IPS DF 4.7 (cell line): ENCODE measurements around the gene DCST2.

ENCODE experiments used
- DNase-seq: peaks from one replicate; pipeline ENCODE4 v3.0.0-alpha.2; 2013; ENCODE audit warnings: low spot score; ENCODE audit errors: extremely low read depth

Gene DCST2

DNA sequence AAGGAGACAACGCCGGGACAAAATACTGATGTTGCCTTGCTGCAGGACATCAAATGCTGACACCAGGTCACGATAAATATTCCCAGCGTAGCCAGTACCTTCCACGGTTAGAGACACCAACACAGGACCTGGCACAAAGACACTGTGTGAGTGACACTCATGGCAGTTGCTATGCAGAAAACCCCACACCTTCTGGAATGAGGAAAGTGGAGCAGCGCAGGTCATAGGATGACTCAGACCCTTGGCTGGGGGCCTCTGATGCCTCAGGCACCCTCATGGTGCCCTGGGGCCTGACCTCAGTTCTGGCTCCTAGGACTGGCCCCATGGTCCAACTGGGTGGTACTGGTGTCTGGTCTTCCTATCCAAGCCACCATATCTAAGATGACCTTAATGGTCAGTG is 7.0 kb downstream of the DCST2 start:
- no peak for DNase-seq

DNA sequence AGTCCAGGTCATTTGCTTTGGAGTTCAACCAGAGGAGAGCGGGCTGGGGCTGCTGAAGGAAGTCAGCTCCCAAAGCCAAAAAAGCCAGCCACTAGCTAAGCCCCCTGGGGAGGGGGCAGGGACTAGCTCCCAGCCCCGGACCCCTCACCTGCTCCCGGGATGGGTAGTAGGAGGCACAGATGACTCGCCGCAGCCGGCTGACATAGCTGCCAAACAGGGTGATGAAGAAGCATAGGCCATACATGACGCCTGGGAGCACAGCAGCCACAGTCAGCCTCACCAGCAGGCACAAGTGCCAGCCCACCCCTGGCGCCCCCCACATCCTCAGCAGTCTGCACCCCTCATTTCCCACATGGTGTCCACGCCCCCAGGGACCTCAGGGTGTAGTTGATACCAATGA is 7.4 kb downstream of the DCST2 start:
- no peak for DNase-seq

DNA sequence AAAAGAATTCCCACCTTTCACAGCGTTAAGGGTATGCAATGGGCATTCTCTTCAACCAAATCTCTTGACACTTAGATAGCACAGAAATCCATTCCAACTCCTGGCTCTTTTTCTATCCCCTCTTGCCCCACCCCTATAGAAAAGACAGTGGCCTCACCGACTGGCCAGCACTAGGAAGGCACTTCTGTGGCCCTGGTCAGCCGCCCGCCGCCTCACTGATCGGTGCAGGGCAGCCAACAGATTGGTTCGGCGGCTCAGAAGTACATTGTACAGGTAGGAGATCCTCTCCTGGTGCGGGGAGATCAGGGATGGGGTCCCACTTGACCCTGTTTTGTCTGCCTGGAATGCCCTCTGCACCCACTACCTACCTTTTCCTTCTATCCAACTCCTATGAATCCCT is 9.3 kb downstream of the DCST2 start:
- no peak for DNase-seq

DNA sequence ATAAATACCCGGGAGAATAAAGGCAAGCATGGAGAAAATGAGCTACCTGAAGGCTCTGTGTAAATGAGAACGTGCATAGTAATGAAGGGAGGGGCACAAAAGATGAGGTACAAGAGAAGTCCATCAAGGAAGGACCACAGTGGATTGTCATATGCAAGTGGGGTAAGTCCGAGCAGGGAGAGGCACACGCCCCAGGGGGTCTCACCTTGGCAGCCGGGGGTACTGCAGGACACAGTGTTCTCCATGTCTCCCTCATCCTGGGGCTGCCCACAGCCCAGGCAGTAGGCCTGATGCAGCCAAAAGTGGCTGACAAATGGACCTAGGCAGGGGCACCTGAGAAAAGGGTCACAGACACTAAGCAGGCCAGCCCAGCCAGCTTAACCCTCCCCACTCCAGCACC is 10.0 kb downstream of the DCST2 start:
- no peak for DNase-seq

DNA sequence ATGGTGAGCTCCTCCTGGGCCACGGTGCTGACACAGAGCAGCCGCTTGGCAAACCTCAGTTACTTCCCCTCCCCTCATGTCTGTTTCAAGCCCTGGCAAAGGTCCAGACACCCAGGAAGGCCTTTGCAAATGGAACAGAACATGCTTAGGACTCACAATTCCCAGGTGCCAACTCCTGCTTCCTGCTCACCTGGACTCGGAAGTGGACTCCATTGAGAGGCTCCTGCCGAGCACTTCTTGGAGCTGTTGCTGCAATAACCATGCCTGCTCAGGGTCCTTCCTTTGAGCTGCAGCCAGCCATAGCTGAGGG is 10.7 kb downstream of the DCST2 start:
- no peak for DNase-seq

DNA sequence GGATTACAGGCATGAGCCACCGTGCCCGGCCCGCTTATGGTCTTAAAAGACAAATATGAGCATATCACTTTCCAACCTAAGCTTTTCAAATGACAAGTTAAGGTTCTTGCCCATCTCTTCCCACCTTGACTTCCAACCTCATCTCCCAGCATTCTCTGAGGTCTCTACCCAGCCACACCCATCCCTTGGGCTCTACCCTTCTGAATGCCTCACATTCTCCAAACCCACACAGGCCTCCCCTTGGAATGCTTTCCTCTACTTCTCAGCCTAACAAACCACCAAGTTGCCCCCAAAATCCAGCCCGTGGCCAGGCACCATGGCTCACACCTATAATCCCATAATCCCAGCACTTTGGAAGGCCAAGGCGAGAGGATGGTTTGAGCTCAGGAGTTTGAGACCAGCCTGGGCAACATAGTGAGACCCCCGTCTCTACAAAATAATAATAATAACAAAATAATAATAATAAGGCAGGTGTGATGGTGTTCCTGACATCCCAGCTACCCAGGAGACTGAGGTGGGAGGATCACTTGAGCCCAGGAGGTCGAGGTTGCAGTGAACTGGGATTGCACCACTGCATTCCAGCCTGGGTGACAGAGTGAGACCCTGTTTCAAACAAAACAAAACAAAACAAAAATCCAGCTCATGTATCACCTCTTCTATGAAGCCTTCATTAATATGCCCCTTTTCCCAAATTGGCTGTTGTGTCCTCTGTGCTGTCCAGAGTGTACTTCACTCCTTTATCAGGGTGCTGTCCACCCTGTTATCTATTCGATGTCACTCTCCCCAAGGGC is 11.2 kb downstream of the DCST2 start:
- DNase-seq, result no peak

DNA sequence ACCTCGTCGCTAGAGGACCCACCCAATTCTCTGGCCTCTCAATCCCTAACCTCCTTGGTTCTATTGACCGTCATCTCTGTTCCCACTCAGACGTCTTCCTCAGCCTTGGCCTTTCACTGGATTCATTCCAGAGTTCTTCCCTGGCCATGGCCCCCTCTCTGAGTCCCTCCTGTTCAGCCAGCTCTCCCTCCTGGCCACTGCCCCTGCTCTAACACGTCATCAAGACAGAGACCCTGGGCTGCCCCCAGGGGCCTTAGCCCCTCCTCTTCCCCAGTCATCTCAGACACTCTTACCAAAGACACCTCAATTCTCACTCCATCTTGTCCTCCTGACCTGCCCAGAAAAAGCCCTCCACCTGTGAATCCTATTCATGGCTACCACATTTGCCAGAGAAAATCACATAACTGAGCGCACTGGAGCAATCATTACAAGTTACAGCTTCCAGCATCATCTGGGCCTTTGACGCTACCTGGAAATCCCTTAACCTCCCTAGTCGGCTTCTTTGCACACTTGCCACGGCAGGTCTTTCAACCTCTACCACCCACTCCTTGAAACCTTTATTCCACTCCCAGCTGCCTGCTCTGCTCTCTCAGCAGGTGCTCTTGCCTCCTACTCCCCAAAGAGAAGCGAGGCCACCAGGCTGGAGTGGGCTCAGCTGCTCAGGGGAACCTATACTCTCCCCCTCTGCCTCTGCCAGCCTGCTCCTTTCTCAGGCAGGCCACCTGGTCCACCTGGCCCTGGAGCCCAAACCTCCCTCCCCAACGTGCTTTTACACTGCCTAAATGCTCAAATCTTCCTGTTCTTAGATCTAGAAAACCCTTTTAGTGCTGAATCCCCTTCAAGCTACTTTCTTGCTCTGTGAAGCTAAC is 14.0 kb downstream of the DCST2 start:
- DNase-seq, result no peak

DNA sequence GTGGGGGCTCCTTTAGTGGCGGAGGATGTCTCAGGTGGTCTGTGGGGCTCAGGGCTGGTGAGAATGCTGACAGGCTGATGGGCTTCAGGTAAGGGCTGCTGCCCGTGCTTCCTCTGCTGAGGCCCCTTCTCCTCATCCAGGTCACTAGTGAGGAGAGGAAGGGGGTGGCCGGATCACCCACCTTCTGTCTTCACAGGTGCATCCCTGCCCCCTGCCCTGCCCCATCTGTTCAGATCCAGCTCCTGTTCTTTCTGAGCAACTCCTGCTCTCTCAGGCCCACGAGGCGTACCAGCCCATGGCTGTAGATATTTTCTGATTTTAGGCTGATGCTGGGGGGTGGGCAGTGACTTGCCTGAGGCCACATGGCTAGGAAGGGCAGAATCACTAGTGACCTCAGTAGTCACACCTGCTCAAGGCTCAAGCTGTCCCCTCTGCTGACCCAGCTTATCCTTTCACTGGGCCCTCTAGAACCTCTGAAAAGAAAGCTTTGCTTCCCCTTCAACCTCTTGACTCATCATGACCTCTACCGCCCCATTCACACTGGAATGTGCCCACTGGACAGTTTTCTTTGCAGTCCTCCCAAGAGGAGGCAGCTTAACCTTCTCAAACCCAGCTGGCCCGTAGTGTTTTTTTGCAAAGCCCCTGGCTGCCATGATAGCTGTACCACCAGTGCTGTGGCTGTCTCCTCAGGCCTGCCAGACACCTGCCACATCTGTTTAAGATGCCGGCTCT is 14.8 kb downstream of the DCST2 start:
- DNase-seq, result no peak

DNA sequence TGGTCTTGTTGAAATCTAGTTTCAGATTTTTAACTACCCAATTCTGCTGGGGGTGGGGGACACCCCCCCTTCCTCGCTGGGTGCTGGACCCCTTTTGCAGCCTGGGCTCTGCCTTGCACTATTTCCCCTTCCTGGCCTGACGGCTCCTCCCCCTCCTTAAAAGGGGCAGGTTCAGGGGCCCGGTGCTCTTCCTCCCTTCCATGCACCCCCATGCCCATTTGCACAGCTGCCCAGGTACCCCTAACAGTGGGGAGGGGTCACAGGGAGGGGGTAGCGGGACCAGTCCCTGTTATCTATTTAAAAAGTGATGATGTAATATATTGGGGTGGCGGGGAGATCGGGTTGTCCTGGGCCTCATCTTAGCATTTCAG is 15.7 kb downstream of the DCST2 start:
- DNase-seq, result no peak

DNA sequence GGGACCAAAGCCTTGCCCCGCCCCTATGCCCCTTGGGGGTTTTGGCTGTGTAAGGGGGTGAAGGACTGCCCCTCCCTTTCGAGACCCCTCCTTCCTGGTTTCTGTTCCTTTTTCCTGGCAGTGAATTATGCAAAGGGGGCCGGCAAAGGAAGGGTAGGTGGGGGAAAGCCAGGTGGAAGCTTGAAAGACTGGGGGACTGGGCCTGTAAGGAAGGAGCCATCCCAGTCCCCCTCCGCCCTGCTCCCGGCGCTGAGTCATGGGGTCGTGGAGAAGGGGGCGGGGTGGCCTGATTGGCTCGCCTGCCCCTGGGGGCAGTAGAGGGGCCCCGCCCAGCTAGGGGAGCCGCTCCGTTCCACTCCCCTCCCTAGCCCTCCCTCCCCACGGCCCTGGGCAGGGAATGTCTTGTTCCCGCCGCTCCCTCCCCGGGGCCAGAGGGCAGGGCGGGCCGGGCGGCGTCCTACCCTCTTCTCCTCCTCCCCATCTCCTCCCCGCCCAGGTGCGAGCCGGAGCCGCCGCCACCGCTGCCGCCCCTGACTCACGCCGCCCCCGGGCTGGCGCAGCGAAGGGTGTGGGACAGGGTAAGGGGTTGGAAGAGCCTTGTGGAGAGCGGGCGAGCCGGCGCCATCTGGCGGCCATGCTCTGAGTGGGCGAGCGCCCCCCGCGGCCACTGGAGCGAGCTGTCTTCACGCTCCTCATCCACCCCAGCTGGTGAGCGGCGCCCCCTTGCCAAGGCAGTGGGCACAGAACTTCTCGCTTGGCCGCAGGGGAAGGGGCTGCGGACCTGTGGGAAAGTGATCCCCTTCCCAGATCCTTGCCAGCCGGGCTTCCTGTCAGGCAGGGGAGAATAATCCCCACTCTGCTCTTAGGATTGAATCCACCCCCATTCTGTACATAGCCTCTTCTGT is 16.3 kb downstream of the DCST2 start:
- no peak for DNase-seq

DNA sequence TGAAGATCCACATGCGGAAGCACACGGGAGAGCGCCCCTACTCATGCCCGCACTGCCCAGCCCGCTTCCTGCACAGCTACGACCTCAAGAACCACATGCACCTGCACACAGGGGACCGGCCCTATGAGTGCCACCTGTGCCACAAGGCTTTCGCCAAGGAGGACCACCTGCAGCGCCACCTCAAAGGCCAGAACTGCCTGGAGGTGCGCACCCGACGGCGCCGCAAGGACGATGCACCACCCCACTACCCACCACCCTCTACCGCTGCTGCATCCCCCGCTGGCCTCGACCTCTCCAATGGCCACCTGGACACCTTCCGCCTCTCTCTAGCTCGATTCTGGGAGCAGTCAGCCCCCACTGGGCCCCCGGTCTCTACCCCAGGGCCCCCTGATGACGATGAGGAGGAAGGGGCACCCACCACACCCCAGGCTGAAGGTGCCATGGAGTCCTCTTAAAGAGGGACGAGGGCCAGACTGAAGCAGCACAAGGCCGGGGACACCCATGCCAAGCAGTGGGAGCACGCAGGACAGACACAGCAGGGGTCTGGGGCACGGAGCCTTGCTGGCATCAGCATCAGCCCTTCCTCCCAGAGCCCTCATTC is 17.2 kb downstream of the DCST2 start:
- DNase-seq, result no peak

DNA sequence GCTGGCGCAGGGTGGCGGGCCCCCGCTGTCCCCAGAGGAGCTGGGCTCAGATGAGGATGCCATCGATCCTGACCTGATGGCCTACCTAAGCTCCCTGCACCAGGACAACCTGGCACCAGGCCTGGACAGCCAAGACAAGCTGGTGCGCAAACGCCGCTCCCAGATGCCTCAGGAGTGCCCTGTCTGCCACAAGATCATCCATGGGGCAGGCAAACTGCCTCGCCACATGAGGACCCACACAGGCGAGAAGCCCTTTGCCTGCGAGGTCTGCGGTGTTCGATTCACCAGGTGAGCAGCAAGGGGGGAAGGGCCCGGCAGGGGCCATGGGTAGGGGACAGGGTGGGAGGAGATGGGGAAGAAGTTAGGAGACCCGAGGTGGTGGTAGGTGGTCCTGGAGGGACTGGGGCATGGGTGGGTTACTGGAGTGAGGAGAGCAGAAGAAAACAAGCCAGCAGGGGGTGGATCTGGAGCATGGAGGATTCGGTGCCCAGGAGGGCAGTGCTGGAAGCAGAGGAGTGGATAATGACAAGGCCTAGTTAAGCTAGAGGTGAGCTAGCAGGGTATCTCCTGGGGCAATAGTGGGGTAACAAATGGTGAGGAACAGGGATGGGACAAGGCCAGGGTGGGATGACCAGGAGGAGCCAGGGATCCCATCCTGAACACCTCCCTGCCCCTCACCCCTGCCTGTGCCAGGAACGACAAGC is 17.9 kb downstream of the DCST2 start:
- no peak for DNase-seq

DNA sequence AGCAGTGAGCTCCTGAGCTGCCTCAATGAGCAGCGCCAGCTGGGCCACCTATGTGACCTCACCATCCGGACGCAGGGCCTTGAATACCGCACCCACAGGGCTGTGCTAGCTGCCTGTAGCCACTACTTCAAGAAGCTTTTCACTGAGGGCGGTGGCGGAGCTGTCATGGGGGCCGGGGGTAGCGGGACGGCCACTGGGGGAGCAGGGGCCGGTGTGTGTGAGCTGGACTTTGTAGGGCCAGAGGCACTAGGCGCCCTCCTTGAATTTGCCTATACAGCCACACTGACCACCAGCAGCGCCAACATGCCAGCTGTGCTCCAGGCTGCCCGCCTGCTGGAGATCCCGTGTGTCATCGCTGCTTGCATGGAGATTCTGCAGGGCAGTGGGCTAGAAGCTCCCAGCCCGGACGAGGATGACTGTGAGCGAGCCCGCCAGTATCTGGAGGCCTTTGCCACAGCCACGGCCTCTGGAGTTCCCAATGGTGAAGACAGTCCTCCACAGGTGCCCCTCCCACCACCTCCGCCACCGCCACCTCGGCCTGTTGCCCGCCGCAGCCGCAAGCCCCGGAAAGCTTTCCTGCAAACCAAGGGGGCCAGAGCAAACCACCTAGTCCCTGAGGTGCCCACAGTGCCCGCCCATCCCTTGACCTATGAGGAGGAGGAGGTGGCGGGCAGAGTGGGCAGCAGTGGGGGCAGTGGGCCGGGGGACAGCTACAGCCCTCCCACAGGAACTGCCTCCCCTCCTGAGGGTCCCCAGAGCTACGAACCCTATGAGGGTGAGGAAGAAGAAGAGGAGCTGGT is 18.7 kb downstream of the DCST2 start:
- no peak for DNase-seq

DNA sequence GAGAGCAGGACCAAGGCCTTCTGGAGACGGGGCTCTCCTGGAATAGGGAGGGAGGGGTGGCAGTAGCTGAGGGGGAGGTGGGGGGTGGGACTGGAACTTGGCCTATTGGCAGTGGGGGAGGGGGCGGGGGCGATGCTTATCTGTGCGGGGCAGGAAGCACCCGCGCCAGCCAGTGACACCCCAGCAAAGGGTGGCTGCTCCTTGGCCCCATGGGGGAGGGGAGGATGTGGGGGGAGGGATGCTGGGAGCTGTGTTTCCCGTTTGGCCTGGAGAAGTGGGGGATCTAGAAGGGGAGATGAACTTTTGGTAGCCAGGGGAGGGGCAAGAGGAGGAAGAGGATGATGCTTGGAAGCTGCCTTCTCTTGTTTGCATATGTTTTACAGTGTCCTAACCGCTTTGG is 19.9 kb downstream of the DCST2 start:
- no peak for DNase-seq

DNA sequence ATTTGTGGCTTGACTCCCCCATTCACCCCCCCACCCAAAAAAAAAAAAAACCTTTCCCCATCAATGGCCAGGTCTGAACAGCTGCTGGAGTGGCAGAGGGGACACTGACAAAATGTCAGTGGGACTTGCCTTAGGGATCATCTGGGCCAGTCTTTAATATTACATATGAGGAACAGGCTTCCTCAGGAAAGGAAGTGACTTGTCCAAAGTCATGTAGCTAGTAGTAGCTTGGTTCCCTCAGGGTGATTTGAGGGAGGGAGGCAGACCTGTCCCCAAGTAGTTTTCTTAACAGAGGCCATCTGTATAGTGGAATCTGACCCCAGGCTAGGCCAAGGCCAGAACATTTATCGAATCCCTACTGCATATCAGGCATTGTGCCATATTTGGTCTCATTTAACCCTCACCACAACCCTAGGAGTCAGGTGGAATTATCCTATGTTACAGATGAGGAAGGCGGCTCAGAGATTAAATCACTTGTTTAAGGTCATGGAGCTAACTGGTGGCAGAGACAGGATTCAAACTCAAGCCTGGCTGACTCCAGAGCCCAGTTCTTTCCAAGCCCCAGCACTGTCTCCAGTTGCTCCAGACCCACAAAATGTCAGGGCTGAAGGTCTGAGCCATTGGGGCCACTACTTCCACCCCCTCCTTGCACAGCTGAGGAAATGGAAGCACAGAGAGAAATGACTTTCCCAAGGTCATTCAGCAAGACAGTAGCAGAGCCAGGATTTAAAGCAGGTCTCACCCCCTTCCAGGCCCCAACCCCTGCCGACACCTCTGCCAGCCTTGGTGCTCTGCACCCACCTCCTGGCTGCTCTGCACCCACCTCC is 20.6 kb downstream of the DCST2 start:
- DNase-seq, result no peak

DNA sequence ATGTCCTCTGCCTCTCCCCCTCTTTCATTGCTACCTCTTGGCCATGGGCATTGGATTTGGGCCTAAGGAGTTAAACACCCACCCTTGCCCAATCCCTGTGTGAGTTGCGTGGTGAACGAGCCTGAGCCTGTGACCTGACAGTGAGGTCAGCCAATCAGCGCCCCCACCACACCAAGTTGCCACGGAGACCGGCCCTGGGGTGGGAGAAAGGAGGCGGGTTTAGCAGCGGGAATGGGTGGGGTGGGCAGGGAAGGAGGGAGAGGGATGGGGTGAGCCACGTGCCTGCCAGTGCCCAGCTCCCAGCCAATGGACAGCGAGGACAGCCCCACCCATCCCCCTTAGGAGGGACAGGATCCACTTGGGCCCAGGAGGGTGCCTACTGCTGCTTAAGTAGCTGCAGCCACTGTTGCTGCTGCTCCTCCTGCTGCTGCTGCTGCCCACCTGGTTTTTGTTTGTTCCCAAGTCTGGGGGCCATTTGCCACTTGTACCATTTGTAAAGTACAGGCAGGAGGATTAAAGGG is 21.5 kb downstream of the DCST2 start:
- no peak for DNase-seq

DNA sequence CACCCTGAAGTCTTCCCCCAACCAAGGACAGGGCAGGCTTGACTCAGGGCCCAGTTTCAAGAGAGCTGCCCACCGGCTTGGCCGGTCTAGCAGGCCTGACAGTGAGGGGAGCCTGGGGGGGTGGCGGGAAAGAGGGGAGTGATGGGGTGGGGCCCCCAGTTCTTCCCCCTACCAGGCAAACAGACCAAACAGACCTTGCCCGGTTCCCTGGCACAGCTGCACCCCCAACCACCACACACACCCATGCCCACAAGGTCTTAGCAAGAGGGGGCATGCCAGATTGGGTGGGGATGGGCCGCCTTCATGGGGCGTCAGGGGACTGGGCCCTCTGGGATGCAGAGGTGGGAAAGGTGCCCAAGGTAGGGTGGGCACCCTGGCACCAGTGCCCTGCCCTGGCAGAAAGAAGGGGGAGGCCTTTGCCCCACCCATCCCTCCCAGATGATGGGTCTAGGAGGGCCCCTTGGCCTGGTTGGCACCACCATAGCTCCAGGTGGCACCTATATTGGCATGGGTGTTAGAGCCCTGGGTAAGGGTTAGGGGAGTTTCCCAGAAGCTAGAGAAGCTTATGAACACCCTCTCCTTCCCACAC is 22.1 kb downstream of the DCST2 start:
- DNase-seq, result no peak

DNA sequence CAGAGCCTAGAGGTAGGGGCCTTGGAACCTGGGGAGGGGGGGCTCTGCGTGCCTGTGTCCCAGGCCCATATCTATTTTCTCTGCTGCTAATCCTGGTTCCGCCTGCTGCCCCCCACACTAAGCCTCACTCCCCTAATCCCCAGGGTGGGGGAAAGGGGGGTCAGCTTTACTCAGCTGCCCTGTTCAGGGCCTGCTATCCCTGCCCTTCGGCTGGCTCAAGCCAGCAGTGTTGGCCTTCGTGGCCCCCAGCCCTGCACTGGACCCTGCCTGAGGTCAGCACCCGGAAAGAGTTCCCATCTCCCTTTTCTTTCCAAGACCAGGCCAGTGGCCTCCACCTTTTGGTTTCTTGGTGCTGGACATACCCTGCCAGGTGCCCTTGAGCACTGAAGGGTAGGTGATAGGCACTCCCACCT is 22.6 kb downstream of the DCST2 start:
- DNase-seq, result no peak
